Suppressor macrophage treated with lipopolysaccharide for 1 hour (primary cell): Measurements from ENCODE around the gene STT3B.

Experiments used
- DNase-seq, 3 donors: peaks; one replicate each; pipeline ENCODE4 v3.0.0-alpha.2; 2020 to 2022

Gene STT3B

GRCh38 chr3:31521468-31521867, 11.3 kb upstream of the STT3B start:
- DNase-seq: no peak

GRCh38 chr3:31522152-31522551, 10.6 kb upstream of the STT3B start:
- peak; percentile 62 to 79 (median 77) for DNase-seq

GRCh38 chr3:31523543-31523942, 9.2 kb upstream of the STT3B start:
- no peak for DNase-seq

GRCh38 chr3:31525532-31525931, 7.2 kb upstream of the STT3B start:
- no peak for DNase-seq

GRCh38 chr3:31529421-31529820, 3.3 kb upstream of the STT3B start:
- DNase-seq: peak; percentile 43 to 48 (median 47)

GRCh38 chr3:31530039-31530959, 2.4 kb upstream of the STT3B start:
- DNase-seq: peak in 2 of 3 donors; percentile 32 to 35

- DNase-seq: no peak
These were observed 1.8 kb upstream of the STT3B start for GRCh38 chr3:31530960-31531335.

GRCh38 chr3:31531452-31531991, 1.2 kb upstream of the STT3B start:
- no peak for DNase-seq

- peak; percentile 99 to 100 (median 99) for DNase-seq
These were observed 636 bp upstream of the STT3B start for GRCh38 chr3:31531992-31532586.

- peak; percentile 44 to 73 (median 58) for DNase-seq
These were observed 692 bp downstream of the STT3B start for GRCh38 chr3:31533169-31534064.

- peak in 2 of 3 donors; percentile 35 to 47 for DNase-seq
These were observed 1.3 kb downstream of the STT3B start for GRCh38 chr3:31534065-31534425.

GRCh38 chr3:31536497-31536896, 3.8 kb downstream of the STT3B start:
- peak in 2 of 3 donors; percentile 58 to 61 for DNase-seq

- no peak for DNase-seq
These were observed 6.1 kb downstream of the STT3B start for GRCh38 chr3:31538801-31539200.

- no peak for DNase-seq
These were observed 6.5 kb downstream of the STT3B start for GRCh38 chr3:31539275-31539674.

GRCh38 chr3:31541089-31541488, 8.4 kb downstream of the STT3B start:
- DNase-seq: peak in 2 of 3 donors; percentile 33 to 57

GRCh38 chr3:31542246-31542645, 9.5 kb downstream of the STT3B start:
- DNase-seq: no peak

GRCh38 chr3:31543375-31543774, 10.7 kb downstream of the STT3B start:
- peak in 2 of 3 donors; percentile 51 to 62 for DNase-seq

- DNase-seq: peak; percentile 30 to 43 (median 41)
These were observed 11.9 kb downstream of the STT3B start for GRCh38 chr3:31544634-31545033.

- no peak for DNase-seq
These were observed 13.4 kb downstream of the STT3B start for GRCh38 chr3:31546162-31546561.

- no peak for DNase-seq
These were observed 14.0 kb downstream of the STT3B start for GRCh38 chr3:31546725-31547124.

- DNase-seq: peak; percentile 40 to 53 (median 50)
These were observed 17.9 kb downstream of the STT3B start for GRCh38 chr3:31550452-31551251.

GRCh38 chr3:31551646-31552045, 18.9 kb downstream of the STT3B start:
- no peak for DNase-seq
